Ascending aorta (tissue), 2 donors: ENCODE measurements around the gene EPDR1. TPM values are rescaled to one million over a fixed set of nuclear protein-coding genes. Genes with fewer than 3 reads are reported as not detected.

Experiments used
- DNase-seq, 2 donors: peaks; one replicate each; pipeline ENCODE4 v3.0.0-alpha.2; 2019; ENCODE audit warnings: low spot score in 2 of 2
- H3K27ac ChIP-seq, 2 donors: fragments of 200-600 bp; sonication (generic); one replicate each; pipeline ENCODE4 v1.5.1; 2016 to 2017; ENCODE audit warnings: mild to moderate bottlenecking in 1 of 2
- H3K27me3 ChIP-seq: fragments of 200-600 bp; sonication (generic); one replicate; pipeline ENCODE4 v1.5.1; 2017
- H3K36me3 ChIP-seq, 2 donors: fragments of 200-600 bp; sonication (generic); one replicate each; pipeline ENCODE4 v1.5.1; 2016
- H3K4me1 ChIP-seq, 2 donors: fragments of 200-600 bp; sonication (generic); one replicate each; pipeline ENCODE4 v1.5.1; 2016 to 2017; ENCODE audit warnings: mild to moderate bottlenecking in 1 of 2
- H3K4me3 ChIP-seq, 2 donors: fragments of 200-600 bp; sonication (generic); one replicate each; pipeline ENCODE4 v1.5.1; 2016 to 2017; ENCODE audit warnings: mild to moderate bottlenecking in 1 of 2
- H3K9me3 ChIP-seq, 2 donors: fragments of 200-600 bp; sonication (generic); one replicate each; pipeline ENCODE4 v1.5.1; 2016
- CTCF ChIP-seq, 3 experiments: fragments of 200-600 bp in 2 of 3; fragments of 450-650 bp in 1 of 3; sonication (generic) in 2 of 3; IDR thresholded peaks; one replicate each; pipeline ENCODE4 v1.5.1; 2016 to 2019; ENCODE audit warnings: antibody characterized with exemption in 3 of 3, mild to moderate bottlenecking in 1 of 3, moderate library complexity in 1 of 3
- intact Hi-C: fragments of 100-400 bp; cut with DNase I; formaldehyde crosslinking; loops from one replicate; pipeline ENCODE4 v1.15.1; 2023
- total RNA-seq: library from RNA; depleted of rRNA; stranded (reverse); fragments of >200 nt; gene quantifications from one replicate; pipeline ENCODE4 v1.1.0, GENCODE V29; 2016

The EPDR1 gene
- total RNA-seq, 1 donor from 2014 or later: 144 TPM

- intact Hi-C loops: no loop called here
- H3K36me3 ChIP-seq: no peaks in the 10 kb centered on the region
- H3K27me3 ChIP-seq: no peaks in the 10 kb centered on the region
- no peak overlapping the region for H3K4me3 ChIP-seq
- peaks cover 0 to 5% of the 10 kb centered on the region in 2 donors for H3K9me3 ChIP-seq
- DNase-seq: no peak
- peaks cover 0 to 6% of the 10 kb centered on the region in 2 donors for H3K4me1 ChIP-seq
- TF ChIP-seq CTCF (IDR thresholded peaks at IDR 0.05): no peak
- no peak overlapping the region for H3K27ac ChIP-seq
These were observed 8.4 kb downstream of the EPDR1 start for GRCh38 chr7:37928878-37929277.

- no peaks in the 10 kb centered on the region for H3K4me1 ChIP-seq
- no peaks in the 10 kb centered on the region for H3K36me3 ChIP-seq
- intact Hi-C loops: no loop called here
- H3K9me3 ChIP-seq: peaks cover 0 to 5% of the 10 kb centered on the region in 2 donors
- TF ChIP-seq CTCF (IDR thresholded peaks at IDR 0.05): no peak
- H3K27ac ChIP-seq: no peak overlapping the region
- no peak overlapping the region for H3K4me3 ChIP-seq
- no peak for DNase-seq
- no peaks in the 10 kb centered on the region for H3K27me3 ChIP-seq
These were observed 9.9 kb downstream of the EPDR1 start for GRCh38 chr7:37930226-37930948.

- no peak overlapping the region for H3K4me3 ChIP-seq
- intact Hi-C loops: no loop called here
These were observed 12.1 kb downstream of the EPDR1 start for GRCh38 chr7:37932543-37932942.

GRCh38 chr7:37933018-37933566 is 12.7 kb downstream of the EPDR1 start:
- Histone ChIP-seq H3K4me1 (no peaks in the 10 kb centered on the region), H3K27me3 (no peaks in the 10 kb centered on the region), H3K4me3 (no peak overlapping the region), H3K36me3 (no peaks in the 10 kb centered on the region), H3K9me3 (peaks cover 0 to 9% of the 10 kb centered on the region in 2 donors), H3K27ac (no peak overlapping the region)
- intact Hi-C loops: no loop called here
- TF ChIP-seq CTCF (IDR thresholded peaks at IDR 0.05): no peak
- no peak for DNase-seq

More at GRCh38 chr7:37932543-37932942, 12.1 kb downstream of the EPDR1 start:
- Histone ChIP-seq H3K36me3 (no peaks in the 10 kb centered on the region), H3K4me1 (no peaks in the 10 kb centered on the region), H3K27me3 (no peaks in the 10 kb centered on the region), H3K27ac (no peak overlapping the region), H3K9me3 (peaks cover 0 to 9% of the 10 kb centered on the region in 2 donors)
- no peak for TF ChIP-seq CTCF (IDR thresholded peaks at IDR 0.05)
- no peak for DNase-seq

GRCh38 chr7:37942934-37943610 is 22.6 kb downstream of the EPDR1 start:
- Histone ChIP-seq H3K4me1 (peaks cover 0 to 4% of the 10 kb centered on the region in 2 donors), H3K36me3 (no peaks in the 10 kb centered on the region), H3K4me3 (no peak overlapping the region), H3K27me3 (no peaks in the 10 kb centered on the region), H3K9me3 (no peaks in the 10 kb centered on the region), H3K27ac (peak overlapping the region; percentile 1 to 59)
- DNase-seq: peak in 1 of 2 donors; percentile 65
- no peak for TF ChIP-seq CTCF (IDR thresholded peaks at IDR 0.05)
- intact Hi-C loops: no loop called here
